ENCODE data around the gene THOC6.
A peak's percentile ranks its signal among the peaks of the same experiment; 100 is the strongest.
"Not testable (repeated sequence)": the region's sequence is repeated elsewhere in the genome, so short reads cannot be mapped to it uniquely, and the experiment has no call there.

THOC6 gene

GRCh38 chr16:3072148-3072547, 48.3 kb downstream of the THOC6 start:
- DNase-seq (ENCODE audit: low read depth), result not testable (repeated sequence)

GRCh38 chr16:3072576-3073263, 48.9 kb downstream of the THOC6 start:
- not testable (repeated sequence) for DNase-seq (ENCODE audit: low read depth)

- DNase-seq (ENCODE audit: low read depth), result no peak
Observed at GRCh38 chr16:3073448-3073847, 49.6 kb downstream of the THOC6 start.

GRCh38 chr16:3074860-3075522, 51.2 kb downstream of the THOC6 start:
- peak; percentile 73 for DNase-seq (ENCODE audit: low read depth)

- DNase-seq (ENCODE audit: low read depth), result no peak
Observed at GRCh38 chr16:3075523-3075915, 51.7 kb downstream of the THOC6 start.

GRCh38 chr16:3075946-3076345, 52.1 kb downstream of the THOC6 start:
- not testable (repeated sequence) for DNase-seq (ENCODE audit: low read depth)

GRCh38 chr16:3076577-3076976, 52.7 kb downstream of the THOC6 start:
- no peak for DNase-seq (ENCODE audit: low read depth)

Measured in T follicular helper cell (primary cell).